Activated CD8-positive, alpha-beta memory T cell treated with anti-CD3 and anti-CD28 coated beads for 36 hours (primary cell): ENCODE results near the gene FBXL20. TPM values are rescaled to one million over a fixed set of nuclear protein-coding genes. Genes with fewer than 3 reads are reported as not detected.
"Not testable (repeated sequence)": the region's sequence is repeated elsewhere in the genome, so short reads cannot be mapped to it uniquely, and the experiment has no call there.

Experiments
- CTCF ChIA-PET: fragments of 350-600 bp; sonication (Branson Sonifier 250); formaldehyde crosslinking; loops from one replicate; lab custom pipeline; 2021; ENCODE audit warnings: antibody characterized with exemption; lab: Charles Lee
- POLR2A ChIA-PET: fragments of 350-600 bp; sonication (Branson Sonifier 250); formaldehyde crosslinking; loops from one replicate; lab custom pipeline; 2021; ENCODE audit warnings: antibody characterized with exemption; lab: Charles Lee
- total RNA-seq, 2 experiments: library from RNA; stranded (reverse); gene quantifications; one replicate each; pipeline ENCODE4 v1.2.3, GENCODE V29; 2021

Gene FBXL20
- total RNA-seq, 2 experiments from 2014 or later, result 24.9 to 25.2 TPM

DNA sequence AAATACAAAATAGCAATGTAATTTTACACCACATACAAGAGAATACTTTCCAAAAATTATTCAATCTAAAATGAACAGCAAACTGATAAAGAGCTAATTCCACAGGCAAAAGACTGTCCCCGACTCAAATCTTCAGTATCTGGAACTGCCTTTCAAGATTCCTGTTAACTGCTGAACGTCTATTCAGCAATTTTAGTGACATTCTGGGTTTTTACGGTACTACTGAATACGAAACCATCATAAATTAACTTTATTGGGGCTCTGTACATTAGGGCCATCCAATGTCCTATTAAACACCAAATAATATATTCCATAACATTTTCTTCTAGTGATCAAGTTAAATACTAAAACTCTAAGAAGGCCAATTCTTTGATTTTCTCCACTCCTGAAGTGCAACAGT lies 1.6 kb downstream of the FBXL20 start:
- ChIA-PET POLR2A (interaction anchor here (0.6 kb wide), 2 partner anchors 105 to 300 kb away, joined by 3 read pairs; no protein-coding TSS in a partner anchor), CTCF (no interaction called here)

- ChIA-PET CTCF (interaction anchor here (1.3 kb wide), 1 partner anchor 123 kb away, joined by 4 read pairs; no protein-coding TSS in a partner anchor), POLR2A (no interaction called here)
Measured at GRCh38 chr17:39393736-39394135, 7.7 kb downstream of the FBXL20 start.

GRCh38 chr17:39391448-39391847 lies 10.0 kb downstream of the FBXL20 start:
- POLR2A ChIA-PET, result no interaction called here

GRCh38 chr17:39385040-39385439 lies 16.4 kb downstream of the FBXL20 start:
- POLR2A ChIA-PET, result no interaction called here
- CTCF ChIA-PET, result no interaction called here

More at GRCh38 chr17:39391448-39391847, 10.0 kb downstream of the FBXL20 start:
- CTCF ChIA-PET, result no interaction called here

DNA sequence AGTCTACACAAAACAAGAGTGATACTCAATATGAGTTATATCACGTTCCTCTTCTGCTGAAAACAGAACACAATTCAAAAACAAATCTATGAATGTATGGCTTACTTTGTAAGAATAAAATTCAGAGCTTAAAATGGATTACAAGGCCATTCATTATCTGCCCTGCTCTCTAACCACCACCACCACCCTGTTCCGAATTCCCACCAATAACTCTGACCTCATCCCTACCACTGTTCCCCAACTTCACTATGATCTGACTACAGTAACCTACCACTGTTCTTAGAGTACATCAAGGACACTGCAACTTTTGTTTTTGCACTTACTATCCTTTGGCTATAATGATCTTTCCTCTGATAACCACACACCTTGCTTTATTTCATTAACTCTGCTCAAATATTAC lies 21.3 kb downstream of the FBXL20 start:
- CTCF ChIA-PET, result no interaction called here

GRCh38 chr17:39376434-39376833 lies 25.0 kb downstream of the FBXL20 start:
- ChIA-PET CTCF (no interaction called here), POLR2A (no interaction called here)

More for the DNA sequence above, 21.3 kb downstream of the FBXL20 start:
- POLR2A ChIA-PET, result no interaction called here

- POLR2A ChIA-PET, result not testable (repeated sequence)
Measured at GRCh38 chr17:39367805-39368204, 33.6 kb downstream of the FBXL20 start.

DNA sequence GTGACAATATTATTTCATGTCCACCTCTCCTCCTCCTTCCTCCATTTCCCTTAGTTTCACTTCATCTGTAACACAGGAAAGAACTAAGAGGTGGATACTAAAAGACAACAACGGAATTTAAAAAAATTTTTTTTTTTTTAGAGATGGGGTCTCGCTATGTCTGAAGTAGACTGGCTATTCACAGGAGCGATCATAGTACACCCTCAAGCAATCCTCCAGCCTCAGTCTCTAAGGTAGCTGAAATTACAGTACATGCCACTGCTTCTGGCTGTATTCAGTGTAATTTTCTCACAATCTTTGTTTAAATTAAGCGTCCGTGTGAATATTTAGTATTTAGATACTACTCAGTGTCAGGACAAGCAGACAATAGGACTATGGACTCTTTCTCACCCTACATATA lies 35.6 kb downstream of the FBXL20 start:
- CTCF ChIA-PET, result interaction anchor here (0.6 kb wide), 1 partner anchor 132 kb away, joined by 3 read pairs; no protein-coding TSS in a partner anchor

More at GRCh38 chr17:39367805-39368204, 33.6 kb downstream of the FBXL20 start:
- CTCF ChIA-PET, result interaction anchor here (0.6 kb wide), 1 partner anchor 103 kb away, joined by 3 read pairs; no protein-coding TSS in a partner anchor

GRCh38 chr17:39365242-39365641 lies 36.2 kb downstream of the FBXL20 start:
- ChIA-PET CTCF (no interaction called here), POLR2A (no interaction called here)

More for the DNA sequence above, 35.6 kb downstream of the FBXL20 start:
- POLR2A ChIA-PET, result no interaction called here

- ChIA-PET CTCF (interaction anchor here (0.7 kb wide), 1 partner anchor 68 kb away, joined by 3 read pairs; no protein-coding TSS in a partner anchor), POLR2A (no interaction called here)
Measured at GRCh38 chr17:39364236-39365025, 37.0 kb downstream of the FBXL20 start.

DNA sequence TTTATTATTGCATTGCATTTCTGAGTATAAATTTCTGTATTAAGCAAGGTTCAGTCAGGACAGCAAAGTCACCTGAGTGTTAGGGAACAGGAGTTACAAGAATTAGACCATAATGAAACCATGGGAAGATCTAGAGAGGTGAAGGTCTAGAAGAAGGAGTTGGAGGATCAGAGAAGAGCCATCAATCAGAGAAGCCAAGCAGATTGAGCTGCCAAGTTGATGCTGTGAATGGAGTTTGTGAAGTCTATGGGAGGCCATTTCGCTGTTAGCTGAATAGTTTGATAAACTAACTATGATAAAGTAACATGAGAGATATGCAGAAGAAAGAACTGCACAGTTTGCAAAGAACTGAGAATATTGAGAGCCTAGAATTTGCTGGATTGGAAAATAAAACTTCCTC lies 40.4 kb downstream of the FBXL20 start:
- CTCF ChIA-PET, result no interaction called here
- POLR2A ChIA-PET, result no interaction called here

DNA sequence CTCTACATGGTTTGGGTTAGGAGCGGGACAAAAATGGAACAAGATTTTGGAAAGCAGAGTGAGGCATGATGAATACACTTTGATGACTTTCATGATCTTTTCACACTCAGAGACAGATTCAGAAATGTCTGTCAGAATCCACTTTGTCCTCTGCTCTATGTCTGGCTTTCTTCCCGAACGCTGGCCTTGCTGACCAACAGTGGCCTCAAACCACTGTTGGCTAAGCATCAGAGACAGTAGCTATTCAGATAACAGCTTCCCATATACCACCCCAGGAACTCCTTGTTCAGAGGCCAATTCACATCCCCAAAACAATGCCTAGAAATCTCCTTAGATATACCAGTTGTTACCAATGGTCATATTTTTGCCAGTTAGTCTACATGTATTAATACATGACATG lies 40.9 kb downstream of the FBXL20 start:
- ChIA-PET POLR2A (no interaction called here), CTCF (no interaction called here)

GRCh38 chr17:39359994-39360393 lies 41.4 kb downstream of the FBXL20 start:
- POLR2A ChIA-PET, result no interaction called here
- CTCF ChIA-PET, result no interaction called here

- ChIA-PET CTCF (no interaction called here), POLR2A (no interaction called here)
Measured at GRCh38 chr17:39357986-39358385, 43.4 kb downstream of the FBXL20 start.

DNA sequence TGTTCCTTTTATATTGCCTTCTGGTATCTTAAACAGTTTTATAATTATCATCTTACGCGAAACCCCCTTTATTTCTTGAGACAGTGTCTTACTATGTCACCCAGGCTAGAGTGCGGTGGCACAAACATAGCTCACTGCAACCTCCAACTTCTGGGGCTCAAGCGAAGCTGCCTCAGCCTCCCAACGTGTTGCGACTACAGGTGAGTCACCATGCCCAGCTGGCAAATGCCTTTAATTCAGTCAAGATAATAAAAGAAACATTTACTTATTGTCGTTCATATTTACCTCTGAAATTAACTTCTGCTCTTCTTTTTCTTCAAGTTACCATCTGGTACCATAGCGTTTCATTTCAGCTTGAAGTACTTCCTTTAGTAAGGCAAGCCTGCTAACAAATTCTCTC lies 43.9 kb downstream of the FBXL20 start:
- ChIA-PET CTCF (no interaction called here), POLR2A (no interaction called here)

GRCh38 chr17:39352986-39353385 lies 48.4 kb downstream of the FBXL20 start:
- POLR2A ChIA-PET, result no interaction called here
- CTCF ChIA-PET, result no interaction called here

DNA sequence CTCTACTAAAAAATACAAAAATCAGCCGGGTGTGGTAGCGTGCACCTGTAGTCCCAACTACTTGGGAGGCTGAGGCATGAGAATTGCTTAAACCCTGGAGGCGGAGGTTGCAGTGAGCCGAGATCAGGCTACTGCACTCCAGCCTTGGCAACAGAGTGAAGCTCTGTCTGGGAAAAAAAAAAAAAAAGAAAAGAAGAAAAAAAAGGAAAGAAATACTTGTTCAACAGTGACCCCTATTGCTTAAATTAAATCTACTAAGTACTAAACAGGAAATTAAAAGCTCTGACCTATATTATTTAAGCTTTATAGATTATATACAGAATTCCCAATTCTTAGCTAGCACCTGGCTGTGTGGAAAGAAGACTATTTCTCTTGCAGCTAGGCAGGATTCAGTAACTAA lies 48.9 kb downstream of the FBXL20 start:
- CTCF ChIA-PET, result no interaction called here

DNA sequence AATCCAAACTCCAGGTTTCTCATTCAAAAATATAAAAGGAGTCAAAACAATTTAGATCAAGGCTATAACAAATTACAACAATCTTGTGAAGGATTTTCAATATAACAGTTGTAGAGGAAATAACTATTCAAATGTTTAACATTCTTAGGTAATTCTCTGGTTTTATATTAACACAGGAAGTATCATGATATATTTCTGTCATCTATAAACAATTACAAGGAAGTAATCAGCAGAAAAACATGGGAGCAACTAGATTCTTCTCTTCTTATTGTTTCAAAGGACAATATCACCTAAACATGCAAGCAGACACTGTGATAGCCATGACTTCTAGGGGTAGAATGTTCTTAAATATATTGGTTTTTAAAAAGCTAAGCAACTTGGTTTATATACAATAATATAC lies 49.9 kb downstream of the FBXL20 start:
- CTCF ChIA-PET, result no interaction called here

More for the DNA sequence above, 48.9 kb downstream of the FBXL20 start:
- POLR2A ChIA-PET, result interaction anchor here (0.6 kb wide), 1 partner anchor 195 kb away, joined by 5 read pairs; no protein-coding TSS in a partner anchor

DNA sequence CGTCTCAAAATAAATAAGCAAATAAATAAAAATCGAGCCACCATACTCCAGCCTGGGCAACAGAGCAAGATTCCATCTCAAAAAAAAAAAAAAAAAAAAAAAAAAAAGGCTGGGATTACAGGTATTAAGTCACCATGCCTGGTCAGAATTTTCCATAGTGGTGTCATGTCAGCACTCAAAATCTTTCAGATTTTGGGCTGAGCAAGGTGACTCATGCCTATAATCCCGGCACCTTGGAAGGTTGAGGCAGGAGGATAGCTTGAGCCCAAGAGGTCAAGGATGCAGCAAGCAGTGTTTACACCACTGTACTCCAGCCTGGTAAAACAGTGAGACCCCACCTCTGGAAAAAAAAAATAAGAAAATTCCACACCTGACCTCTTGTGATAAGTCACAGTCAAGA lies 52.2 kb downstream of the FBXL20 start:
- ChIA-PET POLR2A (interaction anchor here (0.6 kb wide), 1 partner anchor 137 kb away, joined by 3 read pairs; no protein-coding TSS in a partner anchor), CTCF (no interaction called here)

More for the DNA sequence above, 49.9 kb downstream of the FBXL20 start:
- POLR2A ChIA-PET, result no interaction called here

DNA sequence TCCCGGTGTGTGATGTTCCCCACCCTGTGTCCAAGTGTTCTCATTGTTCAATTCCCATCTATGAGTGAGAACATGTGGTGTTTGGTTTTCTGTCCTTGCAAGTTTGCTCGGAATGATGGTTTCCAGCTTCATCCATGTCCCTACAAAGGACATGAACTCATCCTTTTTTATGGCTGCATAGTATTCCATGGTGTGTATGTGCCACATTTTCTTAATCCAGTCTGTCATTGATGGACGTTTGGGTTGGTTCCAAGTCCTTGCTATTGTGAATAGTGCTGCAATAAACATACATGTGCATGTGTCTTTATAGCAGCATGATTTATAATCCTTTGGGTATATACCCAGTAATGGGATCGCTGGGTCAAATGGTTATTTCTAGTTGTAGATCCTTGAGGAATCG lies 54.6 kb downstream of the FBXL20 start:
- CTCF ChIA-PET, POLR2A ChIA-PET: not testable (repeated sequence)

GRCh38 chr17:39341541-39341940 lies 59.9 kb downstream of the FBXL20 start:
- CTCF ChIA-PET, result interaction anchor here (0.6 kb wide), 1 partner anchor 13 kb away, joined by 4 read pairs; no protein-coding TSS in a partner anchor
- POLR2A ChIA-PET, result no interaction called here
